ENCODE results near the gene FUZ.

Gene FUZ

GRCh38 chr19:49801401-49801888, 11.6 kb downstream of the FUZ start:
- H3F3A ChIP-seq (ENCODE audit: control insufficient read depth, insufficient read depth): no peaks in the 10 kb centered on the region
- H3K27me3 ChIP-seq (ENCODE audit: control insufficient read depth, low read length): no peaks in the 10 kb centered on the region
- H4K20me1 ChIP-seq (ENCODE audit: control insufficient read depth, insufficient read depth, low read depth, low read length): no peaks in the 10 kb centered on the region
- peaks cover 56% of the 10 kb centered on the region for H3K36me3 ChIP-seq (ENCODE audit: control insufficient read depth, low read length)
- H3K79me2 ChIP-seq (ENCODE audit: control insufficient read depth, low read length): no peaks in the 10 kb centered on the region
- H3K4me1 ChIP-seq (ENCODE audit: control insufficient read depth, low read length): no peaks in the 10 kb centered on the region
- H3K9me2 ChIP-seq (replicated peaks; ENCODE audit: control insufficient read depth, low read length): no peaks in the 10 kb centered on the region
- H3K9me3 ChIP-seq (ENCODE audit: control insufficient read depth, insufficient read depth, low read length): no peaks in the 10 kb centered on the region
- TF ChIP-seq EZH2phosphoT487 (IDR thresholded peaks at IDR 0.05; ENCODE audit: borderline replicate concordance, low read length) (no peak), CTCF (IDR thresholded peaks at IDR 0.05; ENCODE audit: low read depth, low read length, poor library complexity, severe bottlenecking) (no peak)
- no peak overlapping the region for H3K27ac ChIP-seq (ENCODE audit: low read depth, low read length)
- H3K4me3 ChIP-seq (ENCODE audit: low read length): no peak overlapping the region
- H3K4me2 ChIP-seq (ENCODE audit: low read length): no peak overlapping the region

DNA sequence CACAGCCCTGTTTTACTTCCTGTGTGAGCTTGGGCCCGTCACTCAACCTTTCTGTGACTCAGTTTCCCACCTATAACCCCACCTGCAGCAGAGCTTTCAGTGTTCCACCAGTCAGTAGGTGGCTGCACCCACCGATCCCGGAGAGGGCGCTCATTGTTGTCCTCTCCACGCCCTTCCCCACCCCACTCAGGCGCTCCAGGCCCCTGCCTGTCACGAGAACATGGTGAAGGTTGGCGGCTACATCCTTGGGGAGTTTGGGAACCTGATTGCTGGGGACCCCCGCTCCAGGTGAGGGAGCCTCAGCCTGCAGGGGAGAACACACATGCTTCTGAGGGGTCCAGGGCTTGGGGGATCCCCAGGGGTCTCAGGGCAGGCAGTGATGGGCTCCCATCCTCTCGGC, 12.3 kb downstream of the FUZ start:
- TF ChIP-seq EZH2phosphoT487 (IDR thresholded peaks at IDR 0.05; ENCODE audit: borderline replicate concordance, low read length) (no peak), CTCF (IDR thresholded peaks at IDR 0.05; ENCODE audit: low read depth, low read length, poor library complexity, severe bottlenecking) (no peak)
- Histone ChIP-seq H3K79me2 (ENCODE audit: control insufficient read depth, low read length) (no peaks in the 10 kb centered on the region), H3K4me3 (ENCODE audit: low read length) (no peak overlapping the region), H3K9me3 (ENCODE audit: control insufficient read depth, insufficient read depth, low read length) (no peaks in the 10 kb centered on the region), H4K20me1 (ENCODE audit: control insufficient read depth, insufficient read depth, low read depth, low read length) (no peaks in the 10 kb centered on the region), H3K4me2 (ENCODE audit: low read length) (no peak overlapping the region), H3K9me2 (replicated peaks; ENCODE audit: control insufficient read depth, low read length) (no peaks in the 10 kb centered on the region), H3K27me3 (ENCODE audit: control insufficient read depth, low read length) (no peaks in the 10 kb centered on the region), H3K36me3 (ENCODE audit: control insufficient read depth, low read length) (peaks cover 59% of the 10 kb centered on the region), H3K4me1 (ENCODE audit: control insufficient read depth, low read length) (no peaks in the 10 kb centered on the region), H3K27ac (ENCODE audit: low read depth, low read length) (no peak overlapping the region), H3F3A (ENCODE audit: control insufficient read depth, insufficient read depth) (no peaks in the 10 kb centered on the region)

DNA sequence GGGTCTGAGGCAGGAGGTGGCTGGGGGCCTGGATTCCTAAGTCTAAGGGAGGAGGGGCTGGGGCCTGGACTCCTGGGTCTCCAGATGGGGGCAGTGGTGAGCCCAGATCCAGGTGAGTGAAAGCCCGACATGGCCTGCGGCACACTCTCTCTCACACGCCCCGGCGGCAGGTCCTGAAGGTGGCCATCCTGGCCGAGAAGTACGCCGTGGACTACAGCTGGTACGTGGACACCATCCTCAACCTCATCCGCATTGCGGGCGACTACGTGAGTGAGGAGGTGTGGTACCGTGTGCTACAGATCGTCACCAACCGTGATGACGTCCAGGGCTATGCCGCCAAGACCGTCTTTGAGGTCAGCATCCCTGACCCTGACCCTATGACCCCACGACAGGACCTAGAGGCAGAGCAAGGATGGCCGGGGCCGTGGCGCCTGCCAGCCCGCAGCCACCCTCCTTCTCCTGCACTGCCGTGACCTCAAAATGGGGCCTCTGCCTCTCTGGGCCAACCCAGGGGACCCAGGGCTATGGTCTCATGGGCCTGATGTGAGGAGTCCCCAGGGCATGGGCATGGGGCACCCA, 13.2 kb downstream of the FUZ start:
- peaks cover 60% of the 10 kb centered on the region for H3K36me3 ChIP-seq (ENCODE audit: control insufficient read depth, low read length)
- no peaks in the 10 kb centered on the region for H3K27me3 ChIP-seq (ENCODE audit: control insufficient read depth, low read length)
- H3K9me2 ChIP-seq (replicated peaks; ENCODE audit: control insufficient read depth, low read length): no peaks in the 10 kb centered on the region
- no peak overlapping the region for H3K4me2 ChIP-seq (ENCODE audit: low read length)
- no peaks in the 10 kb centered on the region for H3K9me3 ChIP-seq (ENCODE audit: control insufficient read depth, insufficient read depth, low read length)
- H3K4me1 ChIP-seq (ENCODE audit: control insufficient read depth, low read length): no peaks in the 10 kb centered on the region
- H3K4me3 ChIP-seq (ENCODE audit: low read length): no peak overlapping the region
- H4K20me1 ChIP-seq (ENCODE audit: control insufficient read depth, insufficient read depth, low read depth, low read length): no peaks in the 10 kb centered on the region
- no peaks in the 10 kb centered on the region for H3F3A ChIP-seq (ENCODE audit: control insufficient read depth, insufficient read depth)
- no peaks in the 10 kb centered on the region for H3K79me2 ChIP-seq (ENCODE audit: control insufficient read depth, low read length)
- TF ChIP-seq EZH2phosphoT487 (IDR thresholded peaks at IDR 0.05; ENCODE audit: borderline replicate concordance, low read length): no peak
- TF ChIP-seq CTCF (IDR thresholded peaks at IDR 0.05; ENCODE audit: low read depth, low read length, poor library complexity, severe bottlenecking): peak; percentile 60
- H3K27ac ChIP-seq (ENCODE audit: low read depth, low read length): no peak overlapping the region

All from DOHH2 (cell line).